Small intestine (tissue), 7 donors: ENCODE results near the gene TERT. TPM values are rescaled to one million over a fixed set of nuclear protein-coding genes. Genes with fewer than 3 reads are reported as not detected.
"Not testable (repeated sequence)": the region's sequence is repeated elsewhere in the genome, so short reads cannot be mapped to it uniquely, and the experiment has no call there.

ENCODE experiments used
- DNase-seq, 2 donors: peaks; one replicate each; pipeline versions ENCODE4 v3.0.0 to v3.0.0-alpha.2; 2013
- FAIRE-seq: peaks from 2 replicates; lab custom pipeline; 2012; peaks lifted over from hg19 to GRCh38; lab: Jason Lieb, UNC
- H3K27ac ChIP-seq, 3 donors: one replicate each; pipeline ENCODE4 v1.5.1; 2013; ENCODE audit warnings: low read length in 2 of 3, mild to moderate bottlenecking in 2 of 3, control low read depth in 1 of 3, inconsistent platforms in 1 of 3, low read depth in 1 of 3, moderate library complexity in 1 of 3
- H3K27me3 ChIP-seq, 3 donors: one replicate each; pipeline ENCODE4 v1.6.1; 2013; ENCODE audit warnings: low read length in 3 of 3, inconsistent platforms in 1 of 3; ENCODE audit not compliant: control insufficient read depth in 3 of 3, insufficient read depth in 3 of 3
- H3K36me3 ChIP-seq, 3 donors: one replicate each; pipeline ENCODE4 v1.6.1; 2013; ENCODE audit warnings: low read length in 3 of 3, inconsistent platforms in 1 of 3, low read depth in 1 of 3, mild to moderate bottlenecking in 1 of 3, moderate library complexity in 1 of 3; ENCODE audit not compliant: control insufficient read depth in 3 of 3, insufficient read depth in 2 of 3
- H3K4me1 ChIP-seq, 3 donors: one replicate each; pipeline ENCODE4 v1.6.1; 2013; ENCODE audit warnings: low read length in 2 of 3, inconsistent platforms in 1 of 3, low read depth in 1 of 3, mild to moderate bottlenecking in 1 of 3, moderate library complexity in 1 of 3; ENCODE audit not compliant: control insufficient read depth in 3 of 3, insufficient read depth in 2 of 3
- H3K4me3 ChIP-seq, 3 donors: one replicate each; pipeline ENCODE4 v1.5.1; 2013; ENCODE audit warnings: low read length in 3 of 3, control low read depth in 1 of 3, inconsistent platforms in 1 of 3, low read depth in 1 of 3, mild to moderate bottlenecking in 1 of 3, moderate library complexity in 1 of 3
- H3K9me3 ChIP-seq, 2 donors: one replicate each; pipeline ENCODE4 v1.6.1; 2013; ENCODE audit warnings: low read depth in 1 of 2, low read length in 1 of 2; ENCODE audit not compliant: control insufficient read depth in 2 of 2, insufficient read depth in 1 of 2
- whole genome bisulfite sequencing, 3 donors: extraction: QIAGEN DNeasy Blood & Tissue Kit; methylation state at CpG; one replicate each; pipeline ENCODE4 v1.1.7; 2013; 5-methylcytosine and 5-hydroxymethylcytosine counted together
- polyA plus RNA-seq, 4 donors: library from polyadenylated mRNA; stranded (reverse) in 3 of 4; unstranded in 1 of 4; fragments of 200-250 nt in 3 of 4; fragments of 120-200 nt in 1 of 4; gene quantifications; one replicate each; pipeline versions ENCODE4 v1.2.1 to v1.2.3, GENCODE V29; 2013
- donor health status: healthy with polysubstance abuse.
- donor health status: control.
- donor health status: control.
- donor health status: Bipolar disorder and iron deficiency.
- donor health status: healthy.

TERT gene
- polyA plus RNA-seq, 4 donors = 0.54 to 4.2 (median 1.4) TPM; not detected in 1

DNA sequence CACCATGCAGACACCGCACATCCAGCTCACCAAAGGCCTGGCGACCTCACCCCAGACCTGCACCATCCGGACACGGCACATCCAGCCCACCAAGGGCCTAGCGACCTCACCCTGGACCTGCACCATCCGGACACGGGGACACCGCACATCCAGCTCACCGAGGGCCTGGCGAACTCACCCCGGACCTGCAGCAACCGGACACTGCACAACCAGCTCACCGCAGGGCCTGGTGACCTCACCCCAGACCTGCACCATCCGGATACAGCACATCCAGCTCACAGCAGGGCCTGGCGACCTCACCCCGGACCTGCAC lies 11.2 kb downstream of the TERT start:
- not testable (repeated sequence) for DNase-seq, H3K27ac ChIP-seq, H3K4me1 ChIP-seq, H3K27me3 ChIP-seq, H3K9me3 ChIP-seq, H3K4me3 ChIP-seq, FAIRE-seq
- 89 to 92% (median 91%) methylated on average over 16 of the region's 16 CpGs for WGBS, 3 donors
- peaks cover 0 to 14% (median 0%) of the 10 kb centered on the region in 3 donors for H3K36me3 ChIP-seq

GRCh38 chr5:1282993-1283728 lies 11.7 kb downstream of the TERT start:
- not testable (repeated sequence) for H3K27ac ChIP-seq, DNase-seq, FAIRE-seq, H3K4me1 ChIP-seq, H3K9me3 ChIP-seq, H3K27me3 ChIP-seq, H3K4me3 ChIP-seq
- H3K36me3 ChIP-seq = peaks cover 0 to 14% (median 0%) of the 10 kb centered on the region in 3 donors
- WGBS, 3 donors = 92 to 94% (median 94%) methylated on average over 34 to 40 of the region's 40 CpGs

- no peak for DNase-seq
- H3K27ac ChIP-seq = no peak overlapping the region
- H3K36me3 ChIP-seq = peaks cover 0 to 20% (median 0%) of the 10 kb centered on the region in 3 donors
- no peaks in the 10 kb centered on the region for H3K4me1 ChIP-seq
- FAIRE-seq = no peak
- no peak overlapping the region for H3K4me3 ChIP-seq
- 89 to 92% (median 89%) methylated on average over 37 of the region's 37 CpGs for WGBS, 3 donors
- H3K9me3 ChIP-seq = peaks cover 0 to 14% of the 10 kb centered on the region in 2 donors
- no peaks in the 10 kb centered on the region for H3K27me3 ChIP-seq
These were observed 12.5 kb downstream of the TERT start for GRCh38 chr5:1282131-1282992.

- no peak overlapping the region for H3K27ac ChIP-seq
- no peak overlapping the region for H3K4me3 ChIP-seq
- DNase-seq (no peak), FAIRE-seq (no peak)
- peaks cover 0 to 21% (median 0%) of the 10 kb centered on the region in 3 donors for H3K36me3 ChIP-seq
- 86 to 92% (median 89%) methylated on average over 16 of the region's 16 CpGs for WGBS, 3 donors
- H3K27me3 ChIP-seq = peaks cover 0 to 2% (median 0%) of the 10 kb centered on the region in 3 donors
- H3K4me1 ChIP-seq = no peaks in the 10 kb centered on the region
- peaks cover 0 to 14% of the 10 kb centered on the region in 2 donors for H3K9me3 ChIP-seq
These were observed 13.6 kb downstream of the TERT start for GRCh38 chr5:1281038-1281882.

DNA sequence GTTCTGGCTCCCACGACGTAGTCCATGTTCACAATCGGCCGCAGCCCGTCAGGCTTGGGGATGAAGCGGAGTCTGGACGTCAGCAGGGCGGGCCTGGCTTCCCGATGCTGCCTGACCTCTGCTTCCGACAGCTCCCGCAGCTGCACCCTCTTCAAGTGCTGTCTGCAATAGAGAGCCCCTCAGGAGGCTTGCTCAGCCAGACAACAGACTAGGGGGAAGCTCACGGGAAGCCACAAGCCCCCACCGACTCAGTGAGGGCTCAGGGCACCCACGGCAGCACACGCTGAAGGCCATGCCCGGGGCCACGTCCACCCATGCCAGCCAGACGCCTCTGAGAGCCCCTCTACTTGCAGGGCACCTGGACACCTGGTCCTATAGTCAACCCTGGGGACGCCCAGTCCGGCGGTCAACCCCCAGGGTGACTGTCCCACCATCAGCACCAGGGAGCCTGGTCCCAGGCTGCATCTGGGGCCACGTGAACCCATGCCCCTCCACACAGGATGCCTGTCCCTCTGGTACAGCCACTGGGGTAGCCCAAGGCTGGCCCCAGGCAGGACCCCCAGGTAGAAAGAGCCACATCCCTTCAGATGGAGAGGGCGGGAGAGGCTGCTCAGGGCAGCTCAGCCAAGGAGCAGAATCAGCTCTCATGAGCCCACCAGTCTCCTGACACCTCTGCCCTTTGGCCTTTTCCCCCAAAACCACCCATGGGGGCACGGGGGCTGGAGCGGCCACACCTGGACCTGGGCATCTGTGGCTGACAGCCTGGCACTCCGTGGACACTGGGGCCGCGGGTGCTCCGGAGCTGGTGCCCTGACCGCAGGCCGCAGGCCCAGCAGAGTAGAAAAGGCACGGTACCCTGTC lies 14.5 kb downstream of the TERT start:
- H3K27me3 ChIP-seq = peaks cover 0 to 2% (median 0%) of the 10 kb centered on the region in 3 donors
- no peak overlapping the region for H3K27ac ChIP-seq
- DNase-seq (no peak), FAIRE-seq (no peak)
- H3K36me3 ChIP-seq = peaks cover 0 to 19% (median 0%) of the 10 kb centered on the region in 3 donors
- H3K4me3 ChIP-seq = no peak overlapping the region
- no peaks in the 10 kb centered on the region for H3K4me1 ChIP-seq
- peaks cover 0 to 14% of the 10 kb centered on the region in 2 donors for H3K9me3 ChIP-seq
- WGBS, 3 donors = 92 to 94% (median 94%) methylated on average over 32 of the region's 32 CpGs

GRCh38 chr5:1279443-1280151 lies 15.3 kb downstream of the TERT start:
- 91 to 93% (median 92%) methylated on average over 30 to 34 of the region's 34 CpGs for WGBS, 3 donors
- H3K9me3 ChIP-seq = peaks cover 0 to 14% of the 10 kb centered on the region in 2 donors
- no peaks in the 10 kb centered on the region for H3K4me1 ChIP-seq
- peaks cover 0 to 2% (median 0%) of the 10 kb centered on the region in 3 donors for H3K27me3 ChIP-seq
- no peak overlapping the region for H3K27ac ChIP-seq
- peaks cover 0 to 19% (median 0%) of the 10 kb centered on the region in 3 donors for H3K36me3 ChIP-seq
- DNase-seq (no peak), FAIRE-seq (no peak)
- H3K4me3 ChIP-seq = no peak overlapping the region
